KMS-11 (cell line): ENCODE results near the gene KIAA2012.

Experiments used
- H2AFZ ChIP-seq: fragments of 200-600 bp; sonication (generic); 2 replicates; pipeline ENCODE4 v1.6.1; 2016; ENCODE audit warnings: antibody characterized with exemption, mixed run types, low read depth
- H3K27ac ChIP-seq: fragments of 200-600 bp; sonication (generic); 2 replicates; pipeline ENCODE4 v1.6.1; 2016; ENCODE audit warnings: mild to moderate bottlenecking, mixed run types
- H3K27me3 ChIP-seq: fragments of 200-600 bp; sonication (generic); 2 replicates; pipeline ENCODE4 v1.6.1; 2017; ENCODE audit warnings: mild to moderate bottlenecking, low read depth, mixed run types, moderate library complexity; ENCODE audit not compliant: insufficient read depth
- H3K36me3 ChIP-seq: fragments of 200-600 bp; sonication (generic); 2 replicates; pipeline ENCODE4 v1.6.1; 2017; ENCODE audit warnings: mild to moderate bottlenecking, mixed run types; ENCODE audit not compliant: insufficient read depth
- H3K4me1 ChIP-seq: fragments of 200-600 bp; sonication (generic); 2 replicates; pipeline ENCODE4 v1.6.1; 2016; ENCODE audit warnings: mild to moderate bottlenecking, low read depth, mixed run types; ENCODE audit not compliant: poor library complexity, severe bottlenecking
- H3K4me2 ChIP-seq: fragments of 200-600 bp; sonication (generic); 2 replicates; pipeline ENCODE4 v1.7.0; 2016; ENCODE audit warnings: mild to moderate bottlenecking, mixed run types
- H3K4me3 ChIP-seq: fragments of 200-600 bp; sonication (generic); IDR thresholded peaks from 2 replicates; pipeline ENCODE4 v1.6.1; 2017; ENCODE audit warnings: low read depth, low read length, mixed read lengths; ENCODE audit not compliant: insufficient read depth
- H3K79me2 ChIP-seq: fragments of 200-600 bp; sonication (generic); 2 replicates; pipeline ENCODE4 v1.6.1; 2016; ENCODE audit warnings: low read depth, mixed run types; ENCODE audit not compliant: insufficient read depth
- H3K9ac ChIP-seq: fragments of 200-600 bp; sonication (generic); 2 replicates; pipeline ENCODE4 v1.6.1; 2016; ENCODE audit warnings: mild to moderate bottlenecking, mixed run types
- H4K20me1 ChIP-seq: fragments of 200-600 bp; sonication (generic); 2 replicates; pipeline ENCODE4 v1.6.1; 2016; ENCODE audit warnings: mild to moderate bottlenecking, mixed run types; ENCODE audit not compliant: insufficient read depth
- CTCF ChIP-seq: fragments of 200-600 bp; sonication (generic); conservative IDR thresholded peaks from 2 replicates; pipeline ENCODE4 v1.6.1; 2017; ENCODE audit warnings: low read depth, mild to moderate bottlenecking, antibody characterized with exemption, low read length, moderate library complexity, mixed read lengths

The KIAA2012 gene

GRCh38 chr2:202094426-202094986, 21.5 kb downstream of the KIAA2012 start:
- H3K4me1 ChIP-seq, result no peaks in the 10 kb centered on the region
- no peak overlapping the region for H3K4me2 ChIP-seq
- no peak for TF ChIP-seq CTCF
- H3K27ac ChIP-seq, result no peak overlapping the region
- H3K9ac ChIP-seq, result no peak overlapping the region
- no peaks in the 10 kb centered on the region for H4K20me1 ChIP-seq
- no peaks in the 10 kb centered on the region for H3K79me2 ChIP-seq
- no peak overlapping the region for H2AFZ ChIP-seq
- no peaks in the 10 kb centered on the region for H3K36me3 ChIP-seq
- no peaks in the 10 kb centered on the region for H3K27me3 ChIP-seq
- no peak overlapping the region for H3K4me3 ChIP-seq

- H3K36me3 ChIP-seq, result no peaks in the 10 kb centered on the region
- no peaks in the 10 kb centered on the region for H3K79me2 ChIP-seq
- H3K9ac ChIP-seq, result no peak overlapping the region
- no peaks in the 10 kb centered on the region for H3K27me3 ChIP-seq
- no peak overlapping the region for H3K27ac ChIP-seq
- TF ChIP-seq CTCF, result no peak
- H3K4me3 ChIP-seq, result no peak overlapping the region
- no peaks in the 10 kb centered on the region for H3K4me1 ChIP-seq
- no peak overlapping the region for H3K4me2 ChIP-seq
- H2AFZ ChIP-seq, result no peak overlapping the region
- H4K20me1 ChIP-seq, result no peaks in the 10 kb centered on the region
These were observed 22.2 kb downstream of the KIAA2012 start for GRCh38 chr2:202095235-202095634.

- no peak overlapping the region for H3K27ac ChIP-seq
- no peak overlapping the region for H3K4me2 ChIP-seq
- H4K20me1 ChIP-seq, result no peaks in the 10 kb centered on the region
- no peaks in the 10 kb centered on the region for H3K36me3 ChIP-seq
- H3K9ac ChIP-seq, result no peak overlapping the region
- TF ChIP-seq CTCF, result no peak
- no peaks in the 10 kb centered on the region for H3K79me2 ChIP-seq
- H3K4me1 ChIP-seq, result no peaks in the 10 kb centered on the region
- no peak overlapping the region for H2AFZ ChIP-seq
- no peaks in the 10 kb centered on the region for H3K27me3 ChIP-seq
- H3K4me3 ChIP-seq, result no peak overlapping the region
These were observed 23.7 kb downstream of the KIAA2012 start for GRCh38 chr2:202096736-202097135.

GRCh38 chr2:202098291-202098690, 25.2 kb downstream of the KIAA2012 start:
- no peak for TF ChIP-seq CTCF

More at GRCh38 chr2:202098291-202098690, 25.2 kb downstream of the KIAA2012 start:
- Histone ChIP-seq H3K4me1 (no peaks in the 10 kb centered on the region), H3K4me2 (no peak overlapping the region), H3K27me3 (no peaks in the 10 kb centered on the region), H3K4me3 (no peak overlapping the region), H3K27ac (no peak overlapping the region), H3K9ac (no peak overlapping the region), H3K36me3 (no peaks in the 10 kb centered on the region), H3K79me2 (no peaks in the 10 kb centered on the region), H2AFZ (no peak overlapping the region), H4K20me1 (no peaks in the 10 kb centered on the region)
